Upper lobe of left lung (tissue), 4 donors: ENCODE measurements around the gene PRDM11.
"Not testable (repeated sequence)": the region's sequence is repeated elsewhere in the genome, so short reads cannot be mapped to it uniquely, and the experiment has no call there.

ENCODE experiments used
- POLR2A ChIP-seq, 4 donors: fragments of 450-650 bp; IDR thresholded peaks; one replicate each; pipeline ENCODE4 v1.5.1; 2016 to 2017; ENCODE audit warnings: antibody characterized with exemption in 4 of 4, mild to moderate bottlenecking in 2 of 4
- POLR2AphosphoS5 ChIP-seq, 2 donors: sonication (generic); formaldehyde crosslinking; IDR thresholded peaks; one replicate each; pipeline ENCODE4 v1.5.1; 2017; ENCODE audit warnings: antibody characterized with exemption in 2 of 2
- TF ChIP-seq, protein P1 (sequence below), 6 experiments: fragments of 450-650 bp in 4 of 6; fragments of 200-600 bp in 2 of 6; sonication (generic) in 2 of 6; IDR thresholded peaks; one replicate each; pipeline ENCODE4 v1.5.1; 2016 to 2019; ENCODE audit warnings: antibody characterized with exemption in 6 of 6

DNA sequence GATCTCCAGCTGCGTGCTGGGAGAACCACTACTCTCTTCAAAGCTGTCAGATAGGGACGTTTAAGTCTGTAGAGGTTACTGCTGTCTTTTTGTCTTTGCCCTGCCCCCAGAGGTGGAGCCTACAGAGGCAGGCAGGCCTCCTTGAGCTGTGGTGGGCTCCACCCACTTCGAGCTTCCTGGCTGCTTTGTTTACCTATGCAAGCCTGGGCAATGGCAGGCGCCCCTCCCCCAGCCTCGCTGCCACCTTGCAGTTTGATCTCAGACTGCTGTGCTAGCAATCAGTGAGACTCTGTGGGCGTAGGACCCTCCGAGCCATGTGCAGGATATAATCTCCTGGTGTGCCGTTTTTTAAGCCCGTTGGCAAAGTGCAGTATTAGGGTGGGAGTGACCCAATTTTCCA lies 18.6 kb upstream of the PRDM11 start:
- TF ChIP-seq, protein P1, sequence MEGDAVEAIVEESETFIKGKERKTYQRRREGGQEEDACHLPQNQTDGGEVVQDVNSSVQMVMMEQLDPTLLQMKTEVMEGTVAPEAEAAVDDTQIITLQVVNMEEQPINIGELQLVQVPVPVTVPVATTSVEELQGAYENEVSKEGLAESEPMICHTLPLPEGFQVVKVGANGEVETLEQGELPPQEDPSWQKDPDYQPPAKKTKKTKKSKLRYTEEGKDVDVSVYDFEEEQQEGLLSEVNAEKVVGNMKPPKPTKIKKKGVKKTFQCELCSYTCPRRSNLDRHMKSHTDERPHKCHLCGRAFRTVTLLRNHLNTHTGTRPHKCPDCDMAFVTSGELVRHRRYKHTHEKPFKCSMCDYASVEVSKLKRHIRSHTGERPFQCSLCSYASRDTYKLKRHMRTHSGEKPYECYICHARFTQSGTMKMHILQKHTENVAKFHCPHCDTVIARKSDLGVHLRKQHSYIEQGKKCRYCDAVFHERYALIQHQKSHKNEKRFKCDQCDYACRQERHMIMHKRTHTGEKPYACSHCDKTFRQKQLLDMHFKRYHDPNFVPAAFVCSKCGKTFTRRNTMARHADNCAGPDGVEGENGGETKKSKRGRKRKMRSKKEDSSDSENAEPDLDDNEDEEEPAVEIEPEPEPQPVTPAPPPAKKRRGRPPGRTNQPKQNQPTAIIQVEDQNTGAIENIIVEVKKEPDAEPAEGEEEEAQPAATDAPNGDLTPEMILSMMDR (IDR thresholded peaks at IDR 0.05) = not testable (repeated sequence)
- not testable (repeated sequence) for TF ChIP-seq POLR2A, POLR2AphosphoS5 (IDR thresholded peaks at IDR 0.05)
